Spleen (tissue), 7 donors: ENCODE measurements around the gene FIZ1.

ENCODE experiments used
- POLR2A ChIP-seq, 3 donors: fragments of 450-650 bp; IDR thresholded peaks; one replicate each; pipeline ENCODE4 v1.5.1; 2017; ENCODE audit warnings: antibody characterized with exemption in 3 of 3, mild to moderate bottlenecking in 1 of 3
- TF ChIP-seq, protein P1 (sequence below), 11 experiments: fragments of 200-600 bp in 7 of 11; fragments of 450-650 bp in 4 of 11; sonication (generic) in 4 of 11; IDR thresholded peaks in 8 of 11; conservative IDR thresholded peaks in 3 of 11; 1 replicate in 7 of 11; 2 replicates in 4 of 11; pipeline versions ENCODE4 v1.4.0 to v1.8.0; 2016 to 2021; ENCODE audit warnings: antibody characterized with exemption in 11 of 11, inconsistent platforms in 4 of 11, mild to moderate bottlenecking in 1 of 11
- donor health status: DM: no; HTN: no; CAD: no; lungs with moderate emphysema.
- donor health status: DM: no; HTN: no; CAD: no.
- donor health status: DM: no; HTN: no; CAD: no.

GRCh38 chr19:55592391-55593090, 6.8 kb downstream of the FIZ1 start:
- TF ChIP-seq, protein P1, sequence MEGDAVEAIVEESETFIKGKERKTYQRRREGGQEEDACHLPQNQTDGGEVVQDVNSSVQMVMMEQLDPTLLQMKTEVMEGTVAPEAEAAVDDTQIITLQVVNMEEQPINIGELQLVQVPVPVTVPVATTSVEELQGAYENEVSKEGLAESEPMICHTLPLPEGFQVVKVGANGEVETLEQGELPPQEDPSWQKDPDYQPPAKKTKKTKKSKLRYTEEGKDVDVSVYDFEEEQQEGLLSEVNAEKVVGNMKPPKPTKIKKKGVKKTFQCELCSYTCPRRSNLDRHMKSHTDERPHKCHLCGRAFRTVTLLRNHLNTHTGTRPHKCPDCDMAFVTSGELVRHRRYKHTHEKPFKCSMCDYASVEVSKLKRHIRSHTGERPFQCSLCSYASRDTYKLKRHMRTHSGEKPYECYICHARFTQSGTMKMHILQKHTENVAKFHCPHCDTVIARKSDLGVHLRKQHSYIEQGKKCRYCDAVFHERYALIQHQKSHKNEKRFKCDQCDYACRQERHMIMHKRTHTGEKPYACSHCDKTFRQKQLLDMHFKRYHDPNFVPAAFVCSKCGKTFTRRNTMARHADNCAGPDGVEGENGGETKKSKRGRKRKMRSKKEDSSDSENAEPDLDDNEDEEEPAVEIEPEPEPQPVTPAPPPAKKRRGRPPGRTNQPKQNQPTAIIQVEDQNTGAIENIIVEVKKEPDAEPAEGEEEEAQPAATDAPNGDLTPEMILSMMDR (IDR thresholded peaks at IDR 0.05 in 8 of 11, conservative IDR thresholded peaks at IDR 0.05 in 3 of 11) = no peak
- TF ChIP-seq POLR2A (IDR thresholded peaks at IDR 0.05) = no peak
